H1 (cell line): ENCODE measurements around the gene AATK. TPM values are rescaled to one million over a fixed set of nuclear protein-coding genes. Genes with fewer than 3 reads are reported as not detected.

Source experiments
- CTCF ChIA-PET: fragments of 300-600 bp; sonication (Branson Sonifier 250); formaldehyde crosslinking; loops from one replicate; lab custom pipeline; 2021; ENCODE audit not compliant: partially characterized antibody; lab: Charles Lee
- POLR2A ChIA-PET: fragments of 300-600 bp; sonication (Branson Sonifier 250); formaldehyde crosslinking; loops from one replicate; lab custom pipeline; 2021; ENCODE audit warnings: inconsistent platforms; ENCODE audit not compliant: partially characterized antibody; lab: Charles Lee
- DNase-seq, 2 experiments: peaks; one replicate each; pipeline versions ENCODE4 v3.0.0 to v3.0.0-alpha.2; 2010 to 2022; ENCODE audit warnings: low spot score in 2 of 2, low read depth in 1 of 2, mixed read lengths in 1 of 2
- FAIRE-seq: peaks from 2 replicates; lab custom pipeline; 2011; peaks lifted over from hg19 to GRCh38; lab: Jason Lieb, UNC
- H2AFZ ChIP-seq: 2 replicates; pipeline ENCODE4 v1.8.1; 2012; ENCODE audit warnings: low read length, inconsistent platforms
- H2AK5ac ChIP-seq: 2 replicates; pipeline ENCODE4 v1.6.1; 2013; ENCODE audit warnings: low read depth, low read length
- H2BK120ac ChIP-seq: replicated peaks from 2 replicates; pipeline ENCODE3; 2013; ENCODE audit warnings: low read depth, low read length, inconsistent platforms
- H2BK12ac ChIP-seq: 2 replicates; pipeline ENCODE4 v1.6.1; 2013; ENCODE audit warnings: low read depth, low read length
- H2BK15ac ChIP-seq: 2 replicates; pipeline ENCODE4 v1.6.1; 2013; ENCODE audit warnings: low read length
- H2BK20ac ChIP-seq: 2 replicates; pipeline ENCODE4 v1.6.1; 2013; ENCODE audit warnings: low read length
- H2BK5ac ChIP-seq: 2 replicates; pipeline ENCODE4 v1.6.1; 2013; ENCODE audit warnings: low read depth, low read length
- H3K14ac ChIP-seq: 2 replicates; pipeline ENCODE4 v1.6.1; 2013; ENCODE audit warnings: inconsistent platforms; ENCODE audit not compliant: insufficient read length
- H3K18ac ChIP-seq: 2 replicates; pipeline ENCODE4 v1.6.1; 2013; ENCODE audit warnings: low read length; ENCODE audit errors: extremely low read depth
- H3K23ac ChIP-seq: 2 replicates; pipeline ENCODE4 v1.6.1; 2013; ENCODE audit warnings: inconsistent platforms; ENCODE audit not compliant: insufficient read length
- H3K23me2 ChIP-seq: 2 replicates; pipeline ENCODE4 v1.6.1; 2013; ENCODE audit warnings: low read depth, low read length
- H3K27ac ChIP-seq: 2 replicates; pipeline ENCODE4 v1.6.1; 2011; ENCODE audit warnings: low read depth, low read length, inconsistent platforms
- H3K27me3 ChIP-seq, 4 experiments: replicated peaks in 1 of 4; 1 replicate in 1 of 4; 2 replicates in 3 of 4; pipeline versions ENCODE4 v1.6.1 to v1.8.1; 2011 to 2013; ENCODE audit warnings: low read length in 3 of 4, mild to moderate bottlenecking in 3 of 4, inconsistent platforms in 2 of 4, mixed read lengths in 2 of 4, moderate library complexity in 1 of 4; ENCODE audit not compliant: control insufficient read depth in 3 of 4, insufficient read depth in 3 of 4; ENCODE audit errors: extremely low read depth in 1 of 4
- H3K36me3 ChIP-seq, 4 experiments: 2 replicates each; pipeline versions ENCODE4 v1.6.1 to v1.8.1; 2011 to 2013; ENCODE audit warnings: mild to moderate bottlenecking in 4 of 4, low read length in 3 of 4, moderate library complexity in 2 of 4, control low read depth in 1 of 4, inconsistent platforms in 1 of 4; ENCODE audit not compliant: insufficient read depth in 4 of 4, control insufficient read depth in 2 of 4
- H3K4ac ChIP-seq: replicated peaks from 2 replicates; pipeline ENCODE3; 2013; ENCODE audit warnings: low read length, low read depth, mixed read lengths, inconsistent platforms; ENCODE audit not compliant: insufficient read length
- H3K4me1 ChIP-seq, 4 experiments: replicated peaks in 1 of 4; 1 replicate in 1 of 4; 2 replicates in 3 of 4; pipeline versions ENCODE4 v1.6.1 to v1.8.1; 2011 to 2013; ENCODE audit warnings: low read length in 3 of 4, inconsistent platforms in 2 of 4, mixed read lengths in 1 of 4; ENCODE audit not compliant: insufficient read depth in 4 of 4, control insufficient read depth in 3 of 4
- H3K4me2 ChIP-seq, 2 experiments: 2 replicates each; pipeline versions ENCODE4 v1.6.1 to v1.8.1; 2011 to 2013; ENCODE audit warnings: low read depth in 2 of 2, low read length in 2 of 2, control low read depth in 1 of 2, inconsistent platforms in 1 of 2, mild to moderate bottlenecking in 1 of 2; ENCODE audit not compliant: insufficient read depth in 1 of 2
- H3K4me3 ChIP-seq, 4 experiments: fragments of 200-600, 300-600 bp in 1 of 4; sonication (generic), shearing (Covaris generic), sonication (Bioruptor Twin) in 1 of 4; 2 replicates each; pipeline versions ENCODE4 v1.5.1 to v1.8.1; 2011 to 2016; ENCODE audit warnings: low read length in 4 of 4, low read depth in 3 of 4, control low read depth in 2 of 4, inconsistent platforms in 2 of 4, mild to moderate bottlenecking in 2 of 4, mixed read lengths in 1 of 4, moderate library complexity in 1 of 4; ENCODE audit not compliant: insufficient read depth in 2 of 4; ENCODE audit errors: extremely low read depth in 1 of 4
- H3K56ac ChIP-seq: replicated peaks from 2 replicates; pipeline ENCODE3; 2013; ENCODE audit warnings: low read depth, mild to moderate bottlenecking, mixed read lengths, low read length, inconsistent platforms; ENCODE audit not compliant: insufficient read length
- H3K79me1 ChIP-seq: 2 replicates; pipeline ENCODE4 v1.6.1; 2013; ENCODE audit warnings: low read depth, low read length, control low read depth
- H3K79me2 ChIP-seq, 2 experiments: 2 replicates each; pipeline versions ENCODE4 v1.6.1 to v1.8.1; 2012 to 2013; ENCODE audit warnings: low read length in 2 of 2, mild to moderate bottlenecking in 2 of 2, inconsistent platforms in 1 of 2; ENCODE audit not compliant: insufficient read depth in 2 of 2, control insufficient read depth in 1 of 2
- H3K9ac ChIP-seq, 4 experiments: replicated peaks in 1 of 4; 1 replicate in 1 of 4; 2 replicates in 3 of 4; pipeline versions ENCODE4 v1.6.1 to v1.8.1; 2011 to 2013; ENCODE audit warnings: low read depth in 3 of 4, low read length in 3 of 4, control low read depth in 2 of 4, mild to moderate bottlenecking in 2 of 4, moderate library complexity in 2 of 4, inconsistent platforms in 1 of 4; ENCODE audit errors: extremely low read depth in 1 of 4
- H3K9me3 ChIP-seq, 2 experiments: 2 replicates each; pipeline versions ENCODE4 v1.6.1 to v1.8.1; 2012 to 2013; ENCODE audit warnings: mild to moderate bottlenecking in 2 of 2, moderate library complexity in 2 of 2, control low read depth in 1 of 2, inconsistent platforms in 1 of 2, low read depth in 1 of 2, low read length in 1 of 2, mixed read lengths in 1 of 2; ENCODE audit not compliant: insufficient read depth in 2 of 2
- H4K20me1 ChIP-seq, 2 experiments: replicated peaks in 1 of 2; 2 replicates each; pipeline versions ENCODE3 to v1.8.1; 2011 to 2013; ENCODE audit warnings: inconsistent platforms in 2 of 2, low read length in 2 of 2, mild to moderate bottlenecking in 1 of 2; ENCODE audit not compliant: insufficient read depth in 2 of 2, control insufficient read depth in 1 of 2
- H4K5ac ChIP-seq: 2 replicates; pipeline ENCODE4 v1.6.1; 2013; ENCODE audit warnings: low read length, low read depth, mixed read lengths, inconsistent platforms; ENCODE audit not compliant: insufficient read length
- H4K8ac ChIP-seq: 2 replicates; pipeline ENCODE4 v1.8.0; 2013; ENCODE audit warnings: mild to moderate bottlenecking, moderate library complexity, low read length, inconsistent platforms; ENCODE audit not compliant: insufficient read depth; ENCODE audit errors: extremely low read depth
- H4K91ac ChIP-seq: replicated peaks from 2 replicates; pipeline ENCODE3; 2013; ENCODE audit warnings: low read length, mixed read lengths, inconsistent platforms; ENCODE audit not compliant: insufficient read length
- CTCF ChIP-seq, 3 experiments: IDR thresholded peaks; 1 replicate in 2 of 3; 2 replicates in 1 of 3; pipeline versions ENCODE4 v1.5.1 to v1.6.1; 2011; ENCODE audit warnings: low read length in 3 of 3, mild to moderate bottlenecking in 3 of 3, inconsistent platforms in 2 of 3, low read depth in 1 of 3, moderate library complexity in 1 of 3; ENCODE audit not compliant: insufficient read depth in 1 of 3; ENCODE audit errors: control extremely low read depth in 1 of 3
- E2F6 ChIP-seq: IDR thresholded peaks from 2 replicates; pipeline ENCODE4 v1.6.1; 2012; ENCODE audit warnings: inconsistent platforms
- EGR1 ChIP-seq: IDR thresholded peaks from 2 replicates; pipeline ENCODE4 v1.6.1; 2011; ENCODE audit warnings: low read depth, low read length, borderline replicate concordance
- POLR2A ChIP-seq, 2 experiments: IDR thresholded peaks; 1 replicate in 1 of 2; 2 replicates in 1 of 2; pipeline ENCODE4 v1.6.1; 2011; ENCODE audit warnings: low read depth in 2 of 2, low read length in 2 of 2, mild to moderate bottlenecking in 2 of 2; ENCODE audit errors: control extremely low read depth in 1 of 2
- TAF7 ChIP-seq: optimal IDR thresholded peaks from 2 replicates; pipeline ENCODE3; 2011; ENCODE audit warnings: low read depth, mild to moderate bottlenecking, inconsistent platforms, low read length, moderate library complexity, borderline replicate concordance
- TCF12 ChIP-seq: IDR thresholded peaks from 2 replicates; pipeline ENCODE4 v1.6.1; 2011; ENCODE audit warnings: low read depth, mild to moderate bottlenecking, low read length
- WGBS, 2 experiments: shearing (Covaris generic) in 1 of 2; methylation state at CpG; one replicate each; pipeline versions ENCODE4 v1.1.6 to v1.1.7; 2013 to 2015; ENCODE audit warnings: low lambda C conversion rate in 2 of 2, mixed read lengths in 2 of 2, inconsistent platforms in 1 of 2, low coverage in 1 of 2, missing lambda C conversion rate in 1 of 2; ENCODE audit not compliant: insufficient replicate concordance in 2 of 2, insufficient coverage in 1 of 2, insufficient read length in 1 of 2; ENCODE audit errors: extremely low coverage in 1 of 2, missing lambda C conversion rate in 1 of 2; 5-methylcytosine and 5-hydroxymethylcytosine counted together
- polyA plus RNA-seq, 7 experiments: library from polyadenylated mRNA; depleted of rRNA in 3 of 7; stranded (reverse) in 5 of 7; unstranded in 2 of 7; fragments of >200 nt in 5 of 7; fragments of 200-250 nt in 2 of 7; gene quantifications; 1 replicate in 5 of 7; 2 replicates in 1 of 7; 4 replicates in 1 of 7; pipeline versions ENCODE4 v1.2.1 to v1.2.3, GENCODE V29; 2011 to 2013; ENCODE audit warnings: missing spikeins in 2 of 7, mixed read lengths in 2 of 7
- total RNA-seq: library from RNA; stranded (reverse); fragmentation: NEBNext Ultra II Directional; extraction: Animal tissue kit (Norgen Biotek cat#: 25700); gene quantifications from 2 replicates; pipeline ENCODE4 v1.2.1, GENCODE V29; 2021

The AATK gene
- total and polyA plus RNA-seq, 2 of the 8 experiments (the other 6 are each of a cell fraction or from before 2014, with no cell fraction given) = 1.7 to 3.5 TPM

- Histone ChIP-seq H2BK5ac (no peak overlapping the region), H3K79me1 (no peaks in the 10 kb centered on the region), H2BK12ac (no peak overlapping the region), H3K4me3 (no peak overlapping the region), H3K4me2 (no peak overlapping the region), H2BK120ac (no peak overlapping the region), H3K23ac (no peak overlapping the region), H3K4me1 (peaks cover 0 to 6% (median 0%) of the 10 kb centered on the region in 4 experiments; a peak in 3 of 7 replicates), H3K27ac (no peak overlapping the region), H4K8ac (no peak overlapping the region), H3K36me3 (no peaks in the 10 kb centered on the region), H4K91ac (no peak overlapping the region), H3K23me2 (no peaks in the 10 kb centered on the region), H2BK20ac (no peak overlapping the region), H3K4ac (no peak overlapping the region), H4K5ac (no peak overlapping the region), H3K9me3 (no peaks in the 10 kb centered on the region), H3K18ac (no peak overlapping the region), H2BK15ac (no peak overlapping the region), H3K56ac (no peak overlapping the region), H2AK5ac (no peak overlapping the region), H3K14ac (no peak overlapping the region), H4K20me1 (peaks cover 0 to 2% of the 10 kb centered on the region in 2 experiments), H3K9ac (no peak overlapping the region), H3K27me3 (no peaks in the 10 kb centered on the region; a peak in 1 of 7 replicates), H3K79me2 (no peaks in the 10 kb centered on the region), H2AFZ (no peak overlapping the region)
- no peak for FAIRE-seq
- POLR2A ChIA-PET = no interaction called here
- WGBS, 2 experiments = 91% methylated on average over 15 of the region's 28 CpGs; no CpG with 5 or more reads in 1 of the 2 experiments
- no peak for TF ChIP-seq TAF7
- no peak for TF ChIP-seq CTCF (IDR thresholded peaks at IDR 0.05; ENCODE audit: control extremely low read depth in 1 of 3, insufficient read depth in 1 of 3, low read depth in 1 of 3, low read length in 3 of 3)
- TF ChIP-seq EGR1 = no peak
- TF ChIP-seq TCF12 = no peak
- no peak for TF ChIP-seq POLR2A (IDR thresholded peaks at IDR 0.05; ENCODE audit: control extremely low read depth in 1 of 2, low read depth in 2 of 2, low read length in 2 of 2)
- TF ChIP-seq E2F6 = no peak
- CTCF ChIA-PET = no interaction called here
- DNase-seq = no peak
Measured at GRCh38 chr17:81160306-81160705, 5.7 kb downstream of the AATK start.
